MM.1S (cell line): ENCODE data around the gene TIMM13.

Experiments
- CTCF ChIP-seq: fragments of 300-600 bp; sonication (generic); IDR thresholded peaks from 2 replicates; pipeline ENCODE4 v1.5.1; 2016; ENCODE audit warnings: antibody characterized with exemption, low read length, mixed read lengths
- EZH2 ChIP-seq: fragments of 300-600 bp; sonication (generic); optimal IDR thresholded peaks from 2 replicates; pipeline ENCODE3; 2017; ENCODE audit warnings: low read depth, mild to moderate bottlenecking, antibody characterized with exemption, low read length, mixed read lengths

- no peak for TF ChIP-seq CTCF
- no peak for TF ChIP-seq EZH2
Observed at GRCh38 chr19:2408247-2408646, 19.1 kb downstream of the TIMM13 start.
